ENCODE results near the gene FAM81A.
"Not testable (repeated sequence)": the region's sequence is repeated elsewhere in the genome, so short reads cannot be mapped to it uniquely, and the experiment has no call there.

Gene FAM81A

DNA sequence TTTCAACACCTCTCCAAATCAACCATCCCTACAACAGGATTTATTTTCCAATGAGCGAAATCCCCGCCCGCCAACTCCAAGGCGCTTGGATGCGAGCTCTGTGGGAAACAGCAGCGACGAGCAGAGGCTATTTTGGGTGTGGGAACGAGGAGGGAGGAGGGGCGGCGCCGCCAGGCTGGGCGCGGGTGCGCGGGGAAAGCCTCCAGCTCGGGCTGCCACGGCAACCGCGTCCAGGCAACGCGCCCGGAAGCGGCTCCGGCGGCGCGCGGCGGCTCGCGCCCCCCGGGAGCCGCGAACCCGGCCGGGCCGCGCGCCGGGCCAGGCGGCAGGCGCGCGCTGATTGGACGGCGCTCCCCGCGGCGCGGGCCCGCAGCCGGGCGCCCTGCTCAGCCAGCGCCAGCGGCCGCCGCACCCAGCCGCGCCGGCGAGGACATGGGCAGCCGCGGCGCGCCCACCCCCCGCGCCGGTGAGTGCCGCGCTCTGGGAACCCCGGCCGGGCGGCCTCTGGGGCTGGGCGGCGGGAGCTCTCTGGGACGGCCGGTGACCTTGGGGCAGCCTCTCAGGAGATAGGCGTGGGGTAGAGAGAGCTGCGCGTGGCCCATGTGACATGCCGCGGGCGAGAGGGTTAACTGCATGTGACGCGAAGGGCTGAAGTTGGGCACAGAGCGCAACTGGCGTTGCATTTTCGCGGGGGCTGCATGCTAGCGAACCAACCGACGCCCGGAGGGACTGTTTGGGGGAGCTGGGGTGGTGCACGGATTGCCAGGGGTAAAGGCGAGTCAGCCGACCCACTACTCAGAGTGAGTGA is at the start of gene FAM81A:
FAM81A (plus strand) TSS at position 370 of the 808 bp plus-strand sequence. CDS start 20,441 bp downstream, outside the sequence.
- no peak for DNase-seq (ENCODE audit: low read depth)

DNA sequence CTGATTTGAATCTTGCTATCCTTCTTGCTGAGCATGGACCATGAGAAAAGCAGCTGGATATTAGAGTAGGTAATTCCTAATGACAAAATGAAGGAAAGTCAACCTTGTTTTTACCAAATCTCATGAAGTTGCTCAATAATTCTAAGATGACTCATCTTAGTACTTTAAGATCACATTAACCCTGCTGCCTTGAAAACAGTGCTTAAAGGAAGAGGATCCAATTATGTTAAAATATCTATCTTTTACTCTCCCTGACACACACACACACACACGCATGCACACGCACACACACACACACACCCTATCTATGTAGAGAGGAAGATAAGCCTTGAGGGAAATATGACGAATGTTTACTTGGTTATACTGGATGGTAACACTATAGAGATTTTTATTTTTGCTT is 49.3 kb upstream of the FAM81A start:
- DNase-seq (ENCODE audit: low read depth), result no peak

DNA sequence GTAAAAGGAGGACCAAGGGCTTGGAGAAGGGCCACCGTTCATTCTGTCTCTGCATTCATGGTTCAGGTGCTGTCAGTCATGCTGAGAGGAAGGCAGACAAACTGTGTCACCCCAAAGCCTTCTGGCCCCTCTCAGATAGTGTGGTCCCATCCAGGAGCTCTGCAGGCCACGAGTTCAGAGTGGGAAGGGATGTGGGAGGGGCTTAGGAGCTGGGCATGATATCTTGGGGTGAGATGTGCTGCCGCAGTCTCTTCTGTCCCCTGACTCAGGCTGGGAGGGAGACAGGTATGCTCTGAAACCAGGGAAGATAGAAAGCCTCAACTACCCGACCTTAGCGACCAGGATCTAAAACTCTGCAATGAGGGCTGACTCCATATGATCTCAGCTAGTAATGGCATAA is 45.7 kb upstream of the FAM81A start:
- DNase-seq (ENCODE audit: low read depth), result no peak

DNA sequence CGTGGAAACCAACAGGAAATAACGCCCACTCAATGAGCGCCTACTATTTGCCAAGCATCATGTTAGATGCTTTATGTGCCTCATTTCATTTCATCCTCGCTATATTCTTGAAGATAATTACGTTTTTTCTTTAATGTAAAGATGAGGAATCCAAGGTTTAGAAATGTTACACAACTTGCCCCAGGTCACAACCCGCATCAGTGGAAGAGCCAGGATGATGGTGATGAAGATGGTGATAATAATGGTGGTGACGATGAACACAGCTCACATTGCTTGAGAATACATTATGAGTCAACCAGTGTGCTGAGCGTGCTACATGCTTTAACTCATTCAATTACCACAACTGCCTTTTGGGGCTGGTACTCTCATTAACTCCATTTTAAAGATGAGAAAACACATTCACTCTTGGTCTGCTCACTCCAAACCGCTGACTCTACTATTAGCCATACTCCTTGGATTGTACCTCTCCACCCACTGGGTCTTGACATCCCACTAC is 43.8 kb upstream of the FAM81A start:
- DNase-seq (ENCODE audit: low read depth), result no peak

DNA sequence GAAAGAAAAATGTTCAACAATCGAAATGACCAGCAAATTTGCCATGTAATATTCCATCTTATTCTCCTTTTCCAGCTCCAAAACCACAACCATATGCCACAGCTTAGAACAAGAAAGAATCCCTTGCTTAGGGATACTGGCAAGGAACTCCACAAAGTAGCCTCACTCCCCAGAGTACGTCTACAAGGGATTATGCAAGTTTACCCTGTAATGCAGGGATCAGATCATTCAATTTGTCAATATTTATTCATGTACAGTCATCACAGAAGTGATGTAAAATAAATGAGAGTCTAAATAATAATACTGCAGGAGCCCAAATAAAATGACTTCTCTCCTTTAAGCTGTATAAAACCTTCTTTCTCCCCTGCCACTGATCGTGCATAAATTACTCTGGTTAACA is 41.8 kb upstream of the FAM81A start:
- DNase-seq (ENCODE audit: low read depth), result no peak

DNA sequence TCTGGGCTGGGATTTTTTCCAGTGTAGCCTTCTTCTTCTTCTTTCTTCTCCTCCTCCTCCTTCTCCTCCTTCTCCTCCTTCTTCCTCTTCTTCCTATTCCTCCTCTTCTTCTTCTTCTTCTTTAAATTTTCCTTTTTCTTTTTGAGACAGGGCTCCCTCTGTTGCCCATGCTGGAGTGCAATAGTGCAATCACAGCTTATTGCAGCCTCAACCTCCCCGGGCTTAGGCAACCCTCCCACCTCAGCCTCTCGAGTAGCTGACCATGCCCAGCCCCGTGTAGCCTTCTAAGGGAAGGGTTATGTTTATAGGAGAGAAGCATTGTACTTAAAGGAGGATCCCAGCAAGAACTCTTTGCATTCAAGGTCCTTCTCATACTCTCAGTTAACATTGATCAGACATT is 41.3 kb upstream of the FAM81A start:
- DNase-seq (ENCODE audit: low read depth), result no peak

DNA sequence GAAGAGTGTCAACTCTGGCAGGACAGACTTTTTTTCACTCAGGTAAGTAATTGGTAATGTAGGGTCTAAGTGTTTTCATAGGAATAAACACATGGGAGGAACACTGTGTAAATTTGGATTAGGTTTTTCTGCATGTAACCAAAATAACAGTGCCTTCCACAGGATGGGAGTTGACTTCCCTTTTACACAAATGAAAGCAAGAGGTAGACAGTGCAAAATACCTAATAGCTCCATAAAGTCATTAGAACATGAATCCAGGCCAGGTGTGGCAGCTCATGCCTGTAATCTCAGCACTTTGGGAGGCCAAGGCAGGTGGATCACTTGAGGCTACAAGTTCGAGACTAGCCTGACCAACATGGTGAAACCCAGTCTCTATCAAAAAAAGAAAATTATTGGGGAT is 39.8 kb upstream of the FAM81A start:
- DNase-seq (ENCODE audit: low read depth), result no peak

DNA sequence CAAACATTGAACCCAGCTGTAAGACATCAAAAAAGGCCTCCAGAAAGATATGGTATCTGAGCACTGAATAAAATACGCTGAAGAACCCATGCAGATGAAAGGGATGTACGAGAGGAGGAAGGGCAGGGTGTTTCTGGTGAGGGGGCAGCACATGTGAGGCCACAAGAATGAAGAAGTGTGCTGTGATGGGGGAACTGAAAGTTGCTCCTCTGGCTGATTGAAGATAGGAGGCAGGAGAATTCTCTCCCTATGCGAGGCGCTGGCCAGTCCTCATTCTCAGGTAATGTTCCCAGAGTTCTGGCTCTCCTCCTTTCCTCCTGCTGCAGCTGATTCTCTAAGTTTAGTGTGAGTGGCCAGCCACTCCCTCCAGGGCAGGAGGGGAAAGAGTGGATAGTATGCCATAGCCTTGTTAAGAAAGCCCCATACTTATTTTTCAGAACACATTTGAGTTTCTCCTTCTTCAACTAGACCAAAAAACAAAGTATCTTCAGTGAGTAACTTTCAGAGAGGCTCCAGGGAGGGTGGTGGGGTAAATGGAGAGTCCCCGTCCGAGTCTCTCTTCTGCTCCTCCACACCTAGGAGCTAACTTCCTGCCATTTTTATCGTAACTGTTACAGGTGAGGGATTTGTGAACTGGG is 38.4 kb upstream of the FAM81A start:
- no peak for DNase-seq (ENCODE audit: low read depth)

DNA sequence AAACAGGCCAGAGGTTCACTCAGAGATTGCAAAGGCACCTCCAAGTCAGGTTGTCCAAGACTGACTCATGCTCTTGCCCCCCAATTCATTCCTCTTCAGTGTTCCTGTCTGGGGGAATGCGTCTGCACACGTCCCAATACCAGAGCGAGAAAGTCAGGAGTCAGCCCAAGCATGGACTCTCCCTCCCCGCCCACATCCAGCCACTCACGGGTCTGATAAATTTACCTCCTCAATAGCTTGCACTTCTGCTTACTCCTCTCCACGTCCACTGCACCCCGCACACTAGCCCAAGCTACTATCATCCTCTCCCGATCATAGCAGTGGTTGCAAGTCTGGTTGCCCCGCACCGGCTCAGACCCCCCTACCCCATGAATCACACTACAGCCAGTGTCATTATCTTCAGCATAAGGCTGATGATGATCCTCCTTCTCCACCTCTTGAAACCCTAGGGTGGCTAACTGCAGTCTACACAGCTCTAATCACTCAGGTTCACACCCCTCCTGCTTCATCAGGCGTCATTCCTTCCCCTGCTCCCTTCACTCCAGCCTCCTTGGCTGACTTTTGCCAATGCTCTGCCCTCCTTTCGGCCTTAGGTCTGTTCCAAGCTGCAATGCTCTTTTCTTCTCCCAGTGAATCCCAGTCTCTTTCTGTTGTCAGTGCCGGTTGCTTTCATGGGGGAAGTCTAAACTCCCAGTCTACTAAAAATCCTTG is 37.7 kb upstream of the FAM81A start:
- no peak for DNase-seq (ENCODE audit: low read depth)

DNA sequence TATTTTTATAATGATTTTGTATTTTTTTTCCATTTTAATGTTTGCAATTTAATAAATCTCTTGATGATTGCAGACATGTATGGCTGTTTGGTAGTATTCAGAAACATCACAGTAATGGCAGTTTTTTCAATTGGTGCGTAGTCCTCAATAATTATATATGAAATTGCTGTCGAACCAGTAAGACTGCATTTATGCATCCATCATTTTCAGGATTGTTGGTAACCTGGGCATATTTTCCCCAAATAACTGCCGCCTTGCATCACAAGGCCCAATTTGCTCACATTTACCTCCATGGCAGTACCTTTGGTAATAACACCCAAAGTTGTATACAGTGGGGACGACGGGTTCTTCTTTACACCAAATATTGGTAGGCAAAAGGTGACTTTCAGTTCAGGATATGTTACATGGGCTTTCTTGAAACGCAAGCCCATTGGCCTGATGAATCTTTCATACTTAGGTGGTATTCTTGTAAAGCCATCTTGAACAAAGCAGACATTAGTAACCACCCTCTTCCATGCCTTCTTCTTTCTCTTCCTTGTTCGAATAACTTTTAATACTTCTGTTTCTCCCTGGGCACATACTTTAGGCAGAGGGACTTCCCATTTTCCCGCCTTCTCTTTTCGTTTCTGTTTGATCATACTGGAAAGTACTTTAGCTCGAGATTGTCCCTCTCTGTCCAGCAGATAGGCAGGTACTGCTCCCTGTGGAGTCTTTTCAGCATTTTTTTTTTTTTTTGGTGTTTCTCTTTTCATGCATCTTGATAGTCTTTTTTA is 36.7 kb upstream of the FAM81A start:
- not testable (repeated sequence) for DNase-seq (ENCODE audit: low read depth)

DNA sequence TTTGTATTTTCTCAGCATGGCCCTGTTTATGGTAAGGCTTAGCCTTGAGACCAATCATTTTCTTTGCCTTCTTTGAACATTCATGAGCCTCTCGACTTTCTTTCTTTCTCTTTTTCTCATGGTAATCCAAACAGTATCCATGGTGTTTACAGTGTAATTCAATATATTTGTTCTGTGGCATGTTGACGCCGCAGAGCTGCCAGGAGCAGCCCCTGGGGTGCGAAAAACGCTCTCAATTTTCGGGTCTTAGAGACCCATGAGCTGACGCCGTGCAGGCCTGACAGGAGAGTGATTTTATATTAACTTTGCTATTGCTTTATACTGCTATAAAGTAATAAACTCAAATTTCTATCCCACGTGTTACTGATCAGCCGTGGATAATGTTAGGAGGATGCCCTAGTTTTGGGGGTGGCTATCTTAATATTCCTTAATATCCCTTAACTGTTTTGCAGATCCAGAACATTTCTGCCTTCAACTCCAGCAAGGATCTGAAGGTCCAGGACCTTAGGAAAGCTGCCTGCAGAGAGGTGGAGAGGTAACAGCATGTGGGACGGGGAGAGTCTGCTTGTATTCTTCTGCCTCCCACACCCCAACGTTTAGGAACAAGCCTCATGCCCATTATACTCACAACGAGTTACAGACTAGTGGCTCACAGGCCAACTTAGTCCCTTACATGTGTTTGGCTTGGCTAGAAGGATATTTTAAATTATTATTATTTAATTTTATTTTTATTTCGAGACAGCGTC is 36.0 kb upstream of the FAM81A start:
- no peak for DNase-seq (ENCODE audit: low read depth)

DNA sequence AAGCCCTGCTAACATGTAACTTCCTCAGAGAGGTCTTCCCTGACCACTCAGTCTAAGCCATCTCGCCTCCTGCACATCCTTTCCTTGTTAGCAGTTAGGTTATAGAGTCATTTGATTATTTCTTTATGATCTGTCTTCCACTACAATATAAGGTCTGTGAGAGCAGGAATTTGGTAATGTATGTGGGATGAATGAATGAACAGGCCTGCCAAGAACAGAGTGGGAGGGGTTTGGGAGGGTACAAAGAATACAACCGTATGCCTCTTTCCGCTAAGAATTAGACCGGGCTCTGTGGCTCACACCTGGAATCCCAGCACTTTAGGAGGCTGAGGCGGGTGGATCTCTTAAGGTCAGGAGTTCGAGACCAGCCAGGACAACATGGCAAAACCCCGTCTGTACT is 32.9 kb upstream of the FAM81A start:
- DNase-seq (ENCODE audit: low read depth), result no peak

DNA sequence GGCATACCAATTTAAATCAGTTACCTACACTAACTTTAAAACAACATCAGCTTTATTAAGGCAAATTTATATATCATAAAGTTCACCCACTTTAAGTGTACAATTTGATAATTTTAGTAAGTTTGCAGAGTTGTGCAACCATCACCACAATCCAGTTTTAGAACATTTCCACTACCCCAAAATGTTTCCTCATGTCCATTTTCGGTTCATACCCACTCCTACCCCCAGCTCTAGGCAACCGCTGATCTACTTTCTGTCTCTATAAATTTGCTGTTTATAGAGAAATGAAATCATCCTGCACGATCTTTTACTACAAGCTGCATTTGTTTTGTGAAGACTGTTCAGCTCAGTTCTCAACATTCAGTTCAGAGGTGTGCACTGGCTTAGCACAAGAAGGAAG is 31.5 kb upstream of the FAM81A start:
- DNase-seq (ENCODE audit: low read depth), result no peak

DNA sequence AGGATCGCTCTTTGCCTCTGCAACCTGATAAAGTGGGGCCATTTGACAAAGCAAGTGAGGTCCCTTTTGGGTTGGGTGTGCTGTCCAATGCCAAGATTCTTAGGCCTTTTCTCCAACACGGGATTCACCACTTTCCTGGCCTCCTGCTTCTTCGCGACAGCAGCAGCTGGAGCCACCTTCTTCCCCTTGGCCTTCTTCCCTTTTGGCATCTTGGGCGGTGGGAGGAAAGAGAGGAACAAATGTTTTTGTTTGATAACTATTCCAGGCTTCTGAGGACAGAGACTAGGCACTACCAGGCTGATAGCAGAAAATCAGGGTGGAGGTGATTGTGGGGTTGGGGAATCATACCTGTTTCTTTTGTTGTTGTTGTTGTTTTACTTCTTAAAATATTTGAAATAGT is 30.0 kb upstream of the FAM81A start:
- no peak for DNase-seq (ENCODE audit: low read depth)

DNA sequence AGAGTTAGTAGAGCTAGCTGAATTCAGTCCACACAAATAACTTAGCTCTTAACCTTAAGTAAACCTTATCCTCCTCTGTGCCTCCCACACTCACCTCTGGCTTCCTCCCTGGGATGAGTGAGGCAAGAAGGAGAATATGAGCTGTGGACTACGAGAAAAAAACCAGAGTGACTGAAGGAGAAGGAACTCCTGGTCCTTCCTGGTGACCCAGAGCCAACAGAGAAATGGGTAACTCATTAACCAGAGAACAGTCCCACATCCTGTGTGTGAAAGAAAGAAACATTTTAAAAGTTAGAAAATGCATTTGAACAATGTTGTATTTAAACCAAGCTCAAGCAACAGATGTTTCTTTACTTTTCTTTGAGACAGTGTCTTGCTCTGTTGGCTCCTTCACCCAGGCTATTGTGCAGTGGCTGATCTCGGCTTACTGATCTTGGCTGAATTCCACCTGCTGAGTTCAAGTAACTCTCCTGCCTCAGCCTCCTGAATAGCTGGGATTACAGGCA is 27.5 kb upstream of the FAM81A start:
- no peak for DNase-seq (ENCODE audit: low read depth)

DNA sequence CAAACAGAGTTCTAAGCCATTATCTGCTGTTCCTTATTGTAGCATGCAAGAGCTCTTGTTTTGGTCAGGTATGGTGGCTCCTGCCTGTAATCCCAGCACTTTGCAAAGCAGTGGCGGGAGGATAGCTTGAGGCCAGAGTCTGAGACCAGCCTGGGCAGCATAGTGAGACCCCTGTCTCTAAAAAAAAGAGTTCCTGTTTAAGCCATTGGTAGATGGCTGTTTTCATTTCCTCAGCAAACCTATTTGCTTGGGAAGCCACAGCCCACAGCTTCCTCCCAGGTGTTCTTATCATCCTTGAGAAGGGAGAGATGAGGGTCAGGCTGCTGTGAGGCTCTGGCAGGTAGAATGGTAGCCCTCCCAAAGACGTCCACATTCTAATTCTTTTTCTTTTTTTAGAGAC is 24.4 kb upstream of the FAM81A start:
- DNase-seq (ENCODE audit: low read depth), result no peak

DNA sequence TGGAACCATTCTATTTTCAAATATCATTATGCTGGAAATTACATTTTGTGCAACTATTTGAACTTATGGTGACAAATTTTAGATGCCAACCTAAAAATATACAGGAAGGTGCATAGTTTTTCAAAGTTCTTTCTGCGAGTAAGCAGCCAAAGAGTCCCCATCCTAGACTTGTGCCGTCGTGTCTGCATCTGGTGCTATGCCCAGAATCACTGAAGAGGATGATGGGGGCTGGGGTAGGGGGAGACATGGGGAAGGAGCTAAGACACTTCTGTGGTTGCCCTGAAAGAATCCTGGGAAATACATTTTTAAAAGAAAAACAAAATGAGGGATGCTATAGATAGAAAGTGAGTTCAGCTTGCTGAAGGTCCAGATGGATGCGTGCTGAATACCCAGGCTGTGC is 21.2 kb upstream of the FAM81A start:
- DNase-seq (ENCODE audit: low read depth), result no peak

DNA sequence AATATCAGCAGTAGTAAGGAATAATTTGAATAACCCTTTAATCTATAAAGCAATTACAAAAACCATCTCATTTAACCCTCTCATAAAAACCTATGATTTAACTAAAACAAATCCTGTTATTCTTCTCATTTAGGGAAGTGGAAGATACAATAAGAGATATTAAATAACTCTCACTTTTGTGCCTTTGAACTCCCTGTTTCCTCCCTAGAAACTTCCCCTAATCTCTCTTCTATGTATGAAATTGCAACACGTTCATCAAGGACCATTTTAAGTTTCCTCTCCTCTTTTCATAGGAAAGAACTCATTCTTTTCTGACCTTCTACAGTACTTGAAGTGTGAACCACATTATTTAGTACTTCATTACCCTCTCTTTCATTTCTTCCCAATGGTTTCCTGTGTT is 18.8 kb upstream of the FAM81A start:
- DNase-seq (ENCODE audit: low read depth), result no peak

DNA sequence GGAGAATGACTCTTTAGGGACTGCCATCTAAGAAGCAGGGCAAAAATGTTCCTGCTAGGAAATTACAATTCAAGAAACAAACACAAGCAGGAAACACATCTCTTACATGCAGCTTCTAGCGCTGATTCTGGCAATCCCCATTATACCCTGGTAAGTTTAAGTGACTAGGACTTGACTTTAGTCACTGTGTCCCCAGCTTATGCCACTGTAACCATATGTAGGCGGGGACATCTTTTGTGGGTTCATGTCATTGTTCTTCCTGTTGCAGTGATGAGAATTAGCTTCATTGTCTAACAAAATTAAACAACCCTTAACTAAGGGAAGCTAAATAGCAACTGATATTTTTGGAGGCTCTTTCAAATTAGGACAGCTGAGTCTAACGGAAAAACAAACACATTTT is 17.9 kb upstream of the FAM81A start:
- DNase-seq (ENCODE audit: low read depth), result no peak

DNA sequence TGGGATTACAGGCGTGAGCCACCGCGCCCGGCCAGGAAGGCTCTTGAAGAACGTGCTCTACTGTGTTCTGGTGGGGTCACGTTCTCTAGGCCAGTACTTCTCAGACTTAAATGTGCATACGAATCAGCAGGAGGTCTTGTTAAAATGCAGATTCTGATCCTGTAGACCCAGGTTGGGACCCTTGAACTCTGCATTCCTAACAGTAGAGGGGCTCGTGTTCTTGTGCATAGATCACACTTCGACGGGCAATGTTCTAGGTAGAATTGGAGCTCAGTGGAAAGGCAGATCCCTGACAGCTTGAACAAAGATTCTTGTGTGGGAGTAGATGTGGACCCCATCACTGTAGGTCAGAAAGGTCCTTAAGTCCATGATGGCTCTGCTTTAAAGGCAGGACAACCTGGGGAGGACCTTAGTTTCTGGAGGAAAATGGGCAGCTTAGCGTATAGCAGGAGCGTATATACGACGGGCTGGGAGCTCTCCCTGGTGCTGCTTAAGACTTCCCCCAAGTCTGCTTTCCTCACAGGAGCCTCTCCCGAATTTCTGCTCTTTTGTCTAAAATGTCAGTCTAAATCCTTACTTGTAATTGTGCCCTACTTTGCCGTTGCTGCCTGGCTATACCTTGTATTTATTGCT is 16.9 kb upstream of the FAM81A start:
- DNase-seq (ENCODE audit: low read depth), result no peak

DNA sequence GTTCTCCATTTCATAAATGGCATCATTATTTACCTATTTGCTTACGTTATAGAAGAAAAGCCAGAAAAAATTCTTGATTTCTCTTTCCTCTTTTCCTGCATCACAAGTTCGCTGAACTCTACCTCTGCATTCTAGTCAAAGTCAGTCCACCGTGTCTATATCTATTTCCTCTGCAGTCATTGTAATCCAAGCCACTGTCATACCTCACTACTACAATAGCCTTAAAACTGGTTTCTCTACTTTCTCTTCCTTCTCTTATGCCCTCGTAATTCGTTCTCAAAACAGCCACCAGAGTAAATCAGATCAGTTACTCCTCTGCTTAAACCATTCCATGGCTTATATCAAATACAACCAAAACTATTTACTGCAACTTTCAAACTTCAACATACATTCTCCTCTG is 13.4 kb upstream of the FAM81A start:
- DNase-seq (ENCODE audit: low read depth), result no peak

Data from stimulated activated CD8-positive, alpha-beta memory T cell treated with anti-CD3 and anti-CD28 coated beads, Interleukin-7, amount 100 ng/mL, for 24 hours (primary cell).